Panc1 (cell line): ENCODE measurements around the gene CASTOR1.

Experiments used
- CTCF ChIP-seq: fragments of 450-650 bp; IDR thresholded peaks from 2 replicates; pipeline ENCODE4 v1.5.1; 2017; ENCODE audit warnings: mild to moderate bottlenecking
- POLR2AphosphoS5 ChIP-seq: IDR thresholded peaks from 2 replicates; pipeline ENCODE4 v1.6.1; 2012; ENCODE audit warnings: mild to moderate bottlenecking, low read depth, low read length, moderate library complexity
- REST ChIP-seq, 2 experiments: IDR thresholded peaks; 2 replicates each; pipeline ENCODE4 v1.6.1; 2011 to 2012; ENCODE audit warnings: low read depth in 2 of 2, control low read depth in 1 of 2, low read length in 1 of 2, mild to moderate bottlenecking in 1 of 2, moderate library complexity in 1 of 2; ENCODE audit not compliant: insufficient read depth in 1 of 2
- SIN3A ChIP-seq: IDR thresholded peaks from 2 replicates; pipeline ENCODE4 v1.6.1; 2012; ENCODE audit warnings: low read depth, mild to moderate bottlenecking, low read length, moderate library complexity, borderline replicate concordance; ENCODE audit not compliant: insufficient read depth
- TCF7L2 ChIP-seq: IDR thresholded peaks from 2 replicates; pipeline ENCODE4 v1.6.1; 2011; ENCODE audit warnings: mild to moderate bottlenecking, low read depth, low read length, inconsistent platforms

GRCh38 chr22:30279932-30280331 is 9.4 kb downstream of the CASTOR1 start:
- TF ChIP-seq CTCF (no peak), POLR2AphosphoS5 (no peak), SIN3A (no peak), REST (IDR thresholded peaks at IDR 0.05; ENCODE audit: insufficient read depth in 1 of 2, low read depth in 2 of 2, low read length in 1 of 2) (no peak), TCF7L2 (no peak)
